SK-N-MC (cell line): ENCODE results near the gene GPR176.

Source experiments
- EZH2 ChIP-seq: fragments of 200-600 bp; sonication (generic); IDR thresholded peaks from one replicate; pipeline ENCODE4 v1.6.1; 2017; ENCODE audit warnings: antibody characterized with exemption
- FOXP2 ChIP-seq: optimal IDR thresholded peaks from 2 replicates; pipeline ENCODE3; 2011; ENCODE audit warnings: mild to moderate bottlenecking, moderate library complexity; ENCODE audit not compliant: insufficient read depth; ENCODE audit errors: extremely low read length, control extremely low read depth
- POLR2AphosphoS5 ChIP-seq: IDR thresholded peaks from 2 replicates; pipeline ENCODE4 v1.6.1; 2012; ENCODE audit warnings: mild to moderate bottlenecking, low read depth, low read length, borderline replicate concordance

GRCh38 chr15:39887211-39887610 is 32.9 kb downstream of the GPR176 start:
- TF ChIP-seq EZH2 = no peak
- TF ChIP-seq POLR2AphosphoS5 = no peak
- no peak for TF ChIP-seq FOXP2
